ENCODE data around the gene MAGEB16.

Gene MAGEB16

DNA sequence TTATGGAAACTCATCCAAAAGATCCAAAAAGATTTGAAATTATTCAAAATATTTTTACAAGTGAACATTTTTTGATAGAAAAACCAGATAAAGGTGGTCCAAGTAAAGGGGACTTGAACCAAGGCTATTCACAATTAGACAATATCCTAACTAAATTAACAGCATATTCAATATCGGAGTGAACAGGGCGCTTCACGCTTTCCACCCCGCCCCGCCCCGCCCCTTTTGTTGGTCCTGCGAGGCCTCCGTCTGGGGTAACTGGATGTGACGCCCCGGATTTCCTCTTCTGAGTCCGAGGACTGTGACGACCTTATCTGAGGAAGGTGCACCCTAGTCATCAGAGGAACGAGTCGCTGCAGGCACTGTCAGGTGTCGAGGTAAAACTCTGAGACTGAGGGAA lies at the start of gene MAGEB16:
TSS of gene MAGEB16 (plus strand) at position 301 of the 400 bp plus-strand sequence. CDS start 3,855 bp downstream, outside the sequence.
- Histone ChIP-seq H3K4me1 (no peaks in the 10 kb centered on the region), H3K36me3 (no peaks in the 10 kb centered on the region), H3K9me3 (no peaks in the 10 kb centered on the region), H3K4me3 (no peak within 1 kb of the TSS), H3K27me3 (no peaks in the 10 kb centered on the region), H3K27ac (no peak within 1 kb of the TSS)
- no peak for DNase-seq
- TF ChIP-seq, protein P1, sequence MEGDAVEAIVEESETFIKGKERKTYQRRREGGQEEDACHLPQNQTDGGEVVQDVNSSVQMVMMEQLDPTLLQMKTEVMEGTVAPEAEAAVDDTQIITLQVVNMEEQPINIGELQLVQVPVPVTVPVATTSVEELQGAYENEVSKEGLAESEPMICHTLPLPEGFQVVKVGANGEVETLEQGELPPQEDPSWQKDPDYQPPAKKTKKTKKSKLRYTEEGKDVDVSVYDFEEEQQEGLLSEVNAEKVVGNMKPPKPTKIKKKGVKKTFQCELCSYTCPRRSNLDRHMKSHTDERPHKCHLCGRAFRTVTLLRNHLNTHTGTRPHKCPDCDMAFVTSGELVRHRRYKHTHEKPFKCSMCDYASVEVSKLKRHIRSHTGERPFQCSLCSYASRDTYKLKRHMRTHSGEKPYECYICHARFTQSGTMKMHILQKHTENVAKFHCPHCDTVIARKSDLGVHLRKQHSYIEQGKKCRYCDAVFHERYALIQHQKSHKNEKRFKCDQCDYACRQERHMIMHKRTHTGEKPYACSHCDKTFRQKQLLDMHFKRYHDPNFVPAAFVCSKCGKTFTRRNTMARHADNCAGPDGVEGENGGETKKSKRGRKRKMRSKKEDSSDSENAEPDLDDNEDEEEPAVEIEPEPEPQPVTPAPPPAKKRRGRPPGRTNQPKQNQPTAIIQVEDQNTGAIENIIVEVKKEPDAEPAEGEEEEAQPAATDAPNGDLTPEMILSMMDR (IDR thresholded peaks at IDR 0.05), result no peak
- intact Hi-C loops (cut with DNase I; ENCODE audit: low total_unique reads), result no loop called here

DNA sequence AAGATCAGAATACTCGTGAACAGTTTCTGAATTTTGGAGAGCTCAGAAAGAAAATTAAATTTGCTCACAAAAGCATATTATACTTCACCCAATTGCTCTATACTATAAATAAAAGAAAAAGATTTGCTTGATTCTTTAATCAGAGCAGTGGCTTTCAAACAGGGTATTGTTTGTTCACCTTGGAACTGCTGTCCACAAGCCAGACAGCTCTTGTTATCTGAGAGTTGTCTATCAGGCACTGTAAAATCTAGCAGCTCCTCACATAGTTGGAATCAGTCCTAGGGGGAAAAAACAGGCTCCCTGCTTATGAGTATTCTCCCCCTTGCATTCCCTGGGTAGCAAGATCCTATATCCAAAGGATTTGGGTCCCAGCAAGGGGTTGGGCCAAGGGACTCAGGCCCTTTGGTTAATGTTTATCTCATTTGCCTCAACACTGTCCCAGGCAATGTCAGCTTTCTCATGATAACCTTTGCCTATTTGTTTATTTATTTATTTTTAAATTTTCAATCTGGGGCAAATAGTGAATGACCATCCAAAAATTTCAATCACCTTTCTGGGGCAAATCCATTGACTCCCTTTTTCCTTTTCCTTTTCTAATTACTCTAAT lies 24.1 kb upstream of the MAGEB16 start:
- TF ChIP-seq, protein P1 (IDR thresholded peaks at IDR 0.05), result no peak
- DNase-seq, result no peak

DNA sequence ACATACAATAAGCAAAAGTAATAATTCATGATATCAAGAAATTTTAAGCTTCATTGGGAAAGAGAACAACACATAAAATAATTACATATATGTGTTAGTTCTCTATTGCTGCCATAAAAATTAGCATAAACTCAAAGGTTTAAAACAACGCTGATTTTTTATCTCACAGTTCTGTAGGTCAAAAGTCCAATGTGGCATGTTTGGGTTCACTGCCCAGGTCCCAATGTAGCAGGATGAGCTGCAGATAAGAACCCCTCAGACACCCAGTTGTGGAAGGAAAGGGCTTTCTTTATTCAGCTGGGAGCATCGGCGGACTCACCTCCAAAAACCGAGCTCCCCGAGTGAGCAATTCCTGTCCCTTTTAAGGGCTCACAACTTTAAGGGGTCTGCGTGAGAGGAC lies 13.1 kb upstream of the MAGEB16 start:
- Histone ChIP-seq H3K36me3 (no peaks in the 10 kb centered on the region), H3K9me3 (no peaks in the 10 kb centered on the region), H3K27me3 (no peaks in the 10 kb centered on the region), H3K27ac (no peak overlapping the region), H3K4me1 (no peaks in the 10 kb centered on the region), H3K4me3 (no peak overlapping the region)
- DNase-seq, result no peak
- intact Hi-C loops (cut with DNase I; ENCODE audit: low total_unique reads), result no loop called here
- TF ChIP-seq, protein P1 (IDR thresholded peaks at IDR 0.05), result no peak

More for the DNA sequence above, 24.1 kb upstream of the MAGEB16 start:
- no peaks in the 10 kb centered on the region for H3K27me3 ChIP-seq
- no peaks in the 10 kb centered on the region for H3K4me1 ChIP-seq
- no peaks in the 10 kb centered on the region for H3K36me3 ChIP-seq
- no peaks in the 10 kb centered on the region for H3K9me3 ChIP-seq
- intact Hi-C loops (cut with DNase I; ENCODE audit: low total_unique reads), result no loop called here
- no peak overlapping the region for H3K27ac ChIP-seq
- no peak overlapping the region for H3K4me3 ChIP-seq

DNA sequence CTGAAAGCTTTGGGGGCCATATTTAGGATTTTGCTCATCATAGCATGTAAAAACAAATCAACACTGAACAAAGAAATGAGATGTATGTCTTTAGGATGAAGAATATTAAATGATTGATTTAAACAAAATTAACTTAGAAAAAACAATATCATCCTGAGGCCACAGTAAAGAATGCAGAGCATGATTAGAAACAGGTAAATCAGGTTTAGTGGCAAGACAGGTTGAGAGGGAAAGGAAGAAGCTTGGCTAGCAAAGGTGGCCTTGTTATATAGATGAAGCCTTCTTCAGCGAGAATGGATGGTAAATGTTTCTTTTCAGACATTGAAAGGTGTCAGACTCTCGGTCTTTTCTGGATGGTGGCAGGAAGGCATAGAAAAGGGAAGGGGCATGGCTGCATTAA lies 11.9 kb upstream of the MAGEB16 start:
- intact Hi-C loops (cut with DNase I; ENCODE audit: low total_unique reads), result loop anchor here (2.0 kb wide), 1 partner anchor 21 kb away; no protein-coding TSS in a partner anchor

DNA sequence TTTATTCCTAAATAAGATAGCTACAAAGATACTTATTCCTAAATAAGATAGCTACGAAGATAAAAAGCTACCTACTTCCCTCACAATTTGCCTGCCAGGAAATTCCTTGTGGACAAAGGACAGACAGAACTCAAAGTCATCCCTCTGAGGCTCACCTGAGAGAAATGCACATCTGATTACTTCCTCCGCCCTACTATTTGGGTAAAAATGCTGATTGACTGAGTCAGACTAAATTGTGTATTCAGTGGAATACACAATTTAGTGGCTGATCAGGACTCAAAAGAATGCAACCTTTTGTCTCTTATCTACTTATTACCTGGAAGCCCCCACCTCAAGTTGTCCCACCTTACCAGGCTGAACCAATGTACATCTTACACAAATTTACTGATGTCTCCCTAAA lies 10.3 kb upstream of the MAGEB16 start:
- H3K4me1 ChIP-seq, result no peaks in the 10 kb centered on the region
- no peak overlapping the region for H3K4me3 ChIP-seq
- H3K9me3 ChIP-seq, result no peaks in the 10 kb centered on the region
- H3K27ac ChIP-seq, result no peak overlapping the region
- intact Hi-C loops (cut with DNase I; ENCODE audit: low total_unique reads), result loop anchor here (2.0 kb wide), 1 partner anchor 23 kb away; no protein-coding TSS in a partner anchor
- TF ChIP-seq, protein P1 (IDR thresholded peaks at IDR 0.05), result no peak
- no peak for DNase-seq
- no peaks in the 10 kb centered on the region for H3K27me3 ChIP-seq
- no peaks in the 10 kb centered on the region for H3K36me3 ChIP-seq

More for the DNA sequence above, 11.9 kb upstream of the MAGEB16 start:
- H3K9me3 ChIP-seq, result no peaks in the 10 kb centered on the region
- no peak overlapping the region for H3K4me3 ChIP-seq
- no peaks in the 10 kb centered on the region for H3K36me3 ChIP-seq
- H3K27me3 ChIP-seq, result no peaks in the 10 kb centered on the region
- no peaks in the 10 kb centered on the region for H3K4me1 ChIP-seq
- no peak overlapping the region for H3K27ac ChIP-seq
- TF ChIP-seq, protein P1 (IDR thresholded peaks at IDR 0.05), result no peak
- DNase-seq, result no peak
